ENCODE measurements around the gene RASA1. TPM values are rescaled to one million over a fixed set of nuclear protein-coding genes. Genes with fewer than 3 reads are reported as not detected.

RASA1 gene
- total and polyA plus RNA-seq, 12 donors: 8.7 to 32.7 (median 24.4) TPM

- Histone ChIP-seq H3K27me3 (no peaks in the 10 kb centered on the region), H3K4me1 (replicated peaks in 1 of 2) (no peaks in the 10 kb centered on the region), H3K9me3 (replicated peaks in 1 of 3) (no peaks in the 10 kb centered on the region), H3K27ac (no peak overlapping the region), H3K36me3 (replicated peaks in 1 of 2) (no peaks in the 10 kb centered on the region), H3K4me3 (no peak overlapping the region)
- intact Hi-C loops (cut with DNase I): no loop called here
- TF ChIP-seq POLR2A (IDR thresholded peaks at IDR 0.05) (no peak), CTCF (IDR thresholded peaks at IDR 0.05) (no peak)
- WGBS, 4 donors: 63 to 84% (median 71%) methylated on average over 1 of the region's 1 CpG
- no peak for DNase-seq
Observed at GRCh38 chr5:87423755-87424154, 156.1 kb downstream of the RASA1 start.

DNA sequence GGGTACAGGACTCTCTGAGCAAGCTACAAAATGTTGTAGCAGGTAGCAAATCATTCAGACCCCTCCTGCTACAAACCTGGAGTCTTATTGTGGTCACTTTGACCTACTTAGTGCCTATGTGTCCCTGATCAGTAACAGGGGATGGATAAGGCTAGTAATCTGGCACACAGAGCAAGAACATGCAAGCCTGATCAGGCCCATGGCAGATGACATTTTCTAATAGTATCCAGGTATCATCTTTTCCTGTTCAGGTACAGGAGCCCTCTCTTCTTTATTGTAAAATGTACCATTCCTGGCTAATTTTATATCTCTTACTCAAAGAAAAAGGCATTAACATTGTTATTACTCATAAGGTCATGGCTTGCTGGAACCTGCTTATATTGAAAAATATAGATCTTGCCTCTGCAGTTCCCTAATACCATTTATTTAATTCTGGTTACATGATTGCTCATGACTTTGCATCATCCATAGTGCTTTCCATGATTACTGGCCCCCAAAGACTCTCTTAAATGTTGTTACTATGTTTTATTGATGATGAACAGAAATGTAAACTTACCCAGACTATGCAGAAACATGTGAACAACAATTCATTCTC is 163.3 kb downstream of the RASA1 start:
- DNase-seq: no peak
- TF ChIP-seq CTCF (IDR thresholded peaks at IDR 0.05) (no peak), POLR2A (IDR thresholded peaks at IDR 0.05) (no peak)
- Histone ChIP-seq H3K4me3 (no peak overlapping the region), H3K9me3 (replicated peaks in 1 of 3) (no peaks in the 10 kb centered on the region), H3K27ac (no peak overlapping the region), H3K36me3 (replicated peaks in 1 of 2) (no peaks in the 10 kb centered on the region), H3K4me1 (replicated peaks in 1 of 2) (no peaks in the 10 kb centered on the region), H3K27me3 (no peaks in the 10 kb centered on the region)
- intact Hi-C loops (cut with DNase I): no loop called here

GRCh38 chr5:87432460-87432859 is 164.8 kb downstream of the RASA1 start:
- no peaks in the 10 kb centered on the region for H3K27me3 ChIP-seq
- DNase-seq: no peak
- no peaks in the 10 kb centered on the region for H3K9me3 ChIP-seq (replicated peaks in 1 of 3)
- 58 to 68% (median 58%) methylated on average over 2 of the region's 2 CpGs for WGBS, 4 donors
- no peak for TF ChIP-seq POLR2A (IDR thresholded peaks at IDR 0.05)
- TF ChIP-seq CTCF (IDR thresholded peaks at IDR 0.05): no peak
- no peaks in the 10 kb centered on the region for H3K36me3 ChIP-seq (replicated peaks in 1 of 2)
- H3K4me1 ChIP-seq (replicated peaks in 1 of 2): no peaks in the 10 kb centered on the region
- no peak overlapping the region for H3K27ac ChIP-seq
- intact Hi-C loops (cut with DNase I): no loop called here
- H3K4me3 ChIP-seq: no peak overlapping the region

DNA sequence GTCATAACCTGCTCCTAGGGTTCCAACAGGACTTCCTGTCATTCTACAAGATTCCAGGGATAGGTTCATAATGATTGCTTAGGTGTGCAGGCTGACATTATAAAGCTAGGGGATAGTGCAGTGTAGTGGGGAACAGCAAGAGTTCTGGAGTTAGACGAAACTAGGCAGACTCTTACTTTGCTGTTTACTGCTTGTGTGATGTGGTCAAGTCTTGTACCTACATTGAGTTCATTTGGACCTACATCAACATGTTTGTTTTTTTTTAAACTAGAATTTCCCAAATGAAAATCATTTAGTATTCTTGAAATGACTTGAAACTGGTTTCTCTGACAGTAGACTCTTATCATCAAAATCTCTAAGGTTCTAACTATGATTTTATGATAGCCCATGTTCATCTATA is 166.3 kb downstream of the RASA1 start:
- H3K27me3 ChIP-seq: no peaks in the 10 kb centered on the region
- H3K9me3 ChIP-seq (replicated peaks in 1 of 3): no peaks in the 10 kb centered on the region
- no peak overlapping the region for H3K27ac ChIP-seq
- 71 to 78% (median 74%) methylated on average over 1 of the region's 1 CpG for WGBS, 4 donors
- intact Hi-C loops (cut with DNase I): no loop called here
- H3K4me3 ChIP-seq: no peak overlapping the region
- no peaks in the 10 kb centered on the region for H3K4me1 ChIP-seq (replicated peaks in 1 of 2)
- no peak for TF ChIP-seq POLR2A (IDR thresholded peaks at IDR 0.05)
- no peak for TF ChIP-seq CTCF (IDR thresholded peaks at IDR 0.05)
- no peaks in the 10 kb centered on the region for H3K36me3 ChIP-seq (replicated peaks in 1 of 2)
- DNase-seq: no peak
